ENCODE results near the gene MYO9B.

DNA sequence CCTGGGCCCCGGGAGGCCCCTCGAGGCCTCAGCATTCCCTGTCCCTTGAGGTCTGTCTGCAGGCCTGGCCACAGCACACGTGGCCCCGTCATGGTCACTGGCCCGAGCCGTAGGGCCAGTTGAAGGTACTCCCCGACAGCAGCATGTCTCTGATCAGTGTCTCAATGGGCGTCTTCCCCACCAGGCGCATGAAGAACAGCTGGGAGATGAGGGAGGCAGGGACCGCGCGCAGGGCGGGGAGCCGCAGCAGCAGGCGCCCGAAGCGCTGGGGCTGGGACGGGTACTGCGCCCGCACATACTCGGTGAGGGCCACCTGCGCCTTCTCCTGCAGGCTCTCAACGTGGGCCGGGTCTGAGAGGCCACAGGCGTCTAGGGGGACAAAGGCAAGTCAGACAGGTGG is 156.7 kb downstream of the MYO9B start:
- no peak for TF ChIP-seq HMGXB4 (CRISPR knock-in tag; IDR thresholded peaks at IDR 0.05; ENCODE audit: borderline replicate concordance)
- no peak for TF ChIP-seq RAD21 (conservative IDR thresholded peaks at IDR 0.05 in 1 of 2, IDR thresholded peaks at IDR 0.05 in 1 of 2)
- TF ChIP-seq, protein P1, sequence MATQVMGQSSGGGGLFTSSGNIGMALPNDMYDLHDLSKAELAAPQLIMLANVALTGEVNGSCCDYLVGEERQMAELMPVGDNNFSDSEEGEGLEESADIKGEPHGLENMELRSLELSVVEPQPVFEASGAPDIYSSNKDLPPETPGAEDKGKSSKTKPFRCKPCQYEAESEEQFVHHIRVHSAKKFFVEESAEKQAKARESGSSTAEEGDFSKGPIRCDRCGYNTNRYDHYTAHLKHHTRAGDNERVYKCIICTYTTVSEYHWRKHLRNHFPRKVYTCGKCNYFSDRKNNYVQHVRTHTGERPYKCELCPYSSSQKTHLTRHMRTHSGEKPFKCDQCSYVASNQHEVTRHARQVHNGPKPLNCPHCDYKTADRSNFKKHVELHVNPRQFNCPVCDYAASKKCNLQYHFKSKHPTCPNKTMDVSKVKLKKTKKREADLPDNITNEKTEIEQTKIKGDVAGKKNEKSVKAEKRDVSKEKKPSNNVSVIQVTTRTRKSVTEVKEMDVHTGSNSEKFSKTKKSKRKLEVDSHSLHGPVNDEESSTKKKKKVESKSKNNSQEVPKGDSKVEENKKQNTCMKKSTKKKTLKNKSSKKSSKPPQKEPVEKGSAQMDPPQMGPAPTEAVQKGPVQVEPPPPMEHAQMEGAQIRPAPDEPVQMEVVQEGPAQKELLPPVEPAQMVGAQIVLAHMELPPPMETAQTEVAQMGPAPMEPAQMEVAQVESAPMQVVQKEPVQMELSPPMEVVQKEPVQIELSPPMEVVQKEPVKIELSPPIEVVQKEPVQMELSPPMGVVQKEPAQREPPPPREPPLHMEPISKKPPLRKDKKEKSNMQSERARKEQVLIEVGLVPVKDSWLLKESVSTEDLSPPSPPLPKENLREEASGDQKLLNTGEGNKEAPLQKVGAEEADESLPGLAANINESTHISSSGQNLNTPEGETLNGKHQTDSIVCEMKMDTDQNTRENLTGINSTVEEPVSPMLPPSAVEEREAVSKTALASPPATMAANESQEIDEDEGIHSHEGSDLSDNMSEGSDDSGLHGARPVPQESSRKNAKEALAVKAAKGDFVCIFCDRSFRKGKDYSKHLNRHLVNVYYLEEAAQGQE (IDR thresholded peaks at IDR 0.05): no peak

All from A549 (cell line).